NCI-H2081 (cell line): ENCODE results near the gene ZC3HAV1L.
"Not testable (repeated sequence)": the region's sequence is repeated elsewhere in the genome, so short reads cannot be mapped to it uniquely, and the experiment has no call there.

ENCODE experiments used
- DNase-seq, 2 experiments: peaks; one replicate each; lab custom pipeline; 2025; lab: John Stamatoyannopoulos, UW

The ZC3HAV1L gene, protein sequence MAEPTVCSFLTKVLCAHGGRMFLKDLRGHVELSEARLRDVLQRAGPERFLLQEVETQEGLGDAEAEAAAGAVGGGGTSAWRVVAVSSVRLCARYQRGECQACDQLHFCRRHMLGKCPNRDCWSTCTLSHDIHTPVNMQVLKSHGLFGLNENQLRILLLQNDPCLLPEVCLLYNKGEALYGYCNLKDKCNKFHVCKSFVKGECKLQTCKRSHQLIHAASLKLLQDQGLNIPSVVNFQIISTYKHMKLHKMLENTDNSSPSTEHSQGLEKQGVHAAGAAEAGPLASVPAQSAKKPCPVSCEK

DNA sequence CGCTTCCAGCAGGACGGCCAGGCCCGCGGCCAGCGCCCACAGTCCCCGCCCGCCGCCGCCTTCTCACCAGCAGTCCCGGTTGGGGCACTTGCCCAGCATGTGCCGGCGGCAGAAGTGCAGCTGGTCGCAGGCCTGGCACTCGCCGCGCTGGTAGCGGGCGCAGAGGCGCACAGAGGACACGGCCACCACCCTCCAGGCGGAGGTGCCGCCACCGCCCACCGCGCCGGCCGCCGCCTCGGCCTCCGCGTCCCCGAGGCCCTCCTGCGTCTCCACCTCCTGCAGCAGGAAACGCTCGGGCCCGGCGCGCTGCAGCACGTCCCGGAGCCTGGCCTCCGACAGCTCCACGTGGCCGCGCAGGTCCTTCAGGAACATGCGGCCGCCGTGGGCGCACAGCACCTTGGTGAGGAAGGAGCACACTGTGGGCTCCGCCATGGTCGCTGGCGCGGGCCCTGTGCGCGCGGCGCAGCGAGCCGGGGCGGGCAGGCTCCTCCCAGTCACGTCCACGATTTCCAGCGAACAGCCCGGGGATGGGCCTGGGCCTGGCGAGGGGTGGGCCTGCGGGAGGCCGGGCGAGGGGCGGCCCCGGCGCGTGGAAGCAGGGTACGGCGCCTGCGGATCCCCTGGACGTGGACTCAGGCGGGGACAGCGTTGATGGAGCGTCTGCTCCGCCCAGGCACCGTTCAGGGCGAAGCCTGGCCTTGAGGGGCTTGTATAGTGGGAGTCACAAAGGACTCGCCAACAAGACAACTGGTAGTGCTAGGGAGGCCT, at the start of gene ZC3HAV1L:
Gene ZC3HAV1L (minus strand): TSS at position 457 of the 768 bp plus-strand sequence. CDS start 25 bp downstream, at position 432.
- peak; percentile 77 to 85 for DNase-seq

DNA sequence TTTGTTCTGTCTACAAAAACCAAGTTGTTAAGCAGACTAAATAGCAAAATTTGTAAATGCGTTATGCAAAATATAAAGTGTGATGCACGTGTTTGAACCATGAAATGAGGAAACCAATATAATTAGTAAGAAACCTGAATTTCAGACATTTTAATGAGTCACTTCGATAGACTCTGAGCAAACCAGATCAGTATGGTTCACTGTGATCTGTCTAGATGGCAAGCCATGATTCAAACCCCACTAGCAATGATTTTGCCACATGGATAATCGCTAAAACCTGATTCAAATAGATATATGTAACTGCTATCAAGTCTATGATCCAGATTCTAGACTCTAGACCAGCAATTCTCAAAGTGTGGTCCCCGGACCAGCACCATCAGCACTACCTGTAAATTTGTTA, 48.9 kb upstream of the ZC3HAV1L start:
- DNase-seq, result no peak

DNA sequence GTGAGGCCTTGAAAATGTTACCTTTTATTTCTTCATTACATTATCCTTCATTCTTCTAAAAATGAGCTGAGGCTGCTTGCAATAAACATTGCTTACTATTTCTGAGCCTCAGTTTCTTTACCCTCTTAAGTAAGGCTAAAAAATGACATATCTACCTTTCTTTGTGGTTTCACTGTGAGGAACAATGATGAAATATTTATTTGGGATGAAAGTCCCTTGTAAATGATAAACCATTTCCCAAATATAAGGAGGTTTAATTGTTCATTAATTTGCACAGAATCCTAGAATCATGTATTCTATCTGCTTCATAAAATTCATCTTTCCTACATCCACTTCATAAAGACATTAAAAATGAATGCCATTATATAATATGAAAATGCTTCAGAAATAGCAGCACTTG, 45.7 kb upstream of the ZC3HAV1L start:
- no peak for DNase-seq

DNA sequence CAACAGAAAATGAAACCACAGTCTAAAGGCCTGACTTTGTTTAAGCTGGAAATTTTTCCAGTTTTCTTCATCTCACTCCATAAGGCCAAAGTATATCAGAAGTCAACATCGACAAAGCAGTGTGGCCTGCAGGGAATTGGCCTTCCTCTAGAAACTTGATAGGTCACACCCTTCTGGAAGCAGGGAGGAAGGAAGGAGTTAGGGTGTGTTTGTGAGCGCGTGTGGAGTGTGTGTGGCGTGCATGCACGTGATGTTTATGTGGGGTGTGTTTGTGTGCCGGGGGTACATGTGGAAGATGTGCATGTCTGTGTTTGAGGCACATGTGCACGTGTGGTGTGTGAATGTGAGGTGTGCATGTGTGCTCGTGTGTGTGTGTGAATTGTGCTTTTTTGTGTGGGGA, 45.1 kb upstream of the ZC3HAV1L start:
- no peak for DNase-seq

DNA sequence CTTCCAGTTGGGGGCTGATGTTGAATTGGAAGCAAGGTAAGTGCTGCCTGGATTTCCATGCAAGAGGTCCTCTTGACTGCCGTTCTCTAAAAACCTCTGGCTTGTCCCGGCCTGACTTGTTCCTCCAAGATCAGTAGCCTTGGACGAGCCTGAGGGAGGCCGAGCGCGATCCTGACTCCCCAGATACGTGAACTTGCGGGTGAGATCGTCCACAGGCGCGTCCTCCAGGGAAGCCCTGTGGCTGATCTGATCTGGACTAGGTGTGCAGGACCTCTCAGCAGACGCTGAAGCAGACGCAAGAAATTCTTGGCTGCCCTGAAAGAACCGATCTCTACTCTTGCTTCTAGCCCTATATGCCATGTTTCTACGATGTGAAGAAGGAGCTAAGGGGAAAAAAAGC, 44.0 kb upstream of the ZC3HAV1L start:
- DNase-seq, result no peak

DNA sequence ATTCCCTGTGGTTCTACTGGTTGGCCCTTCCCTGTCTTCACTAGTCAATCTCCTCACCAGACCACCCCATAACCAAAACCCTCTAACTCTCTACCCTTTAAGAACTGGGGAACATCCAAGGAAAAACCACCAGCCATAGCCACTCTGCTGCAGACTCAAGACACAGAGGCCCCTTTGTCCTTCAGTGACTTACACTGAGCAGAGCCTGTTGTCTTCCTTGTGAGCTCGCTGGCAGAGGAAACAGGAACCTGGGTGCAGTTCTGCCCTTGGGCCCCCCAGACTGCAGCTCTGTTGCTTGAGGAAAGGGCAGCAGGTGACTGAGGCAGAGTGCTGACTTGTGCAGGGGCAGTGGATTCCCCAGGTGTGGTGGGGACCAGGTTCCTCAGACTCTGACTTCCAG, 43.1 kb upstream of the ZC3HAV1L start:
- no peak for DNase-seq

DNA sequence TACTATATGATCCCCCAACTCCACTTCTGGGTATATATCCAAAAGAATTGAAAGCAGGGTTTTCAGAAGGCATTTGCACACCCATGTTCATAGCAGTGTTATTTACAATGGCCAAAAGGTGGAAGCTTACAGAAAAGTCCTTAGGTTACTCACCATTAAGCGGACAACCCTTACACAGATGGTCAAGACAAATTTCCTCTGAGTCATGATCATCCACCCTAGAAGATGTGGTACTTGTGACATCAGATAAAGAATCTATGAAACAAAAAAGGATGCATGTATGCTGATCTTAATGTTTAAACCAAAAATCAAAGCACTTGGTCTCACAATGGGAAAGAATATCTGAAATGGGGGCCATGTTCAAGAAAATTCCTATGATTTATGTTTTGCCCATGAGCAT, 42.6 kb upstream of the ZC3HAV1L start:
- no peak for DNase-seq

DNA sequence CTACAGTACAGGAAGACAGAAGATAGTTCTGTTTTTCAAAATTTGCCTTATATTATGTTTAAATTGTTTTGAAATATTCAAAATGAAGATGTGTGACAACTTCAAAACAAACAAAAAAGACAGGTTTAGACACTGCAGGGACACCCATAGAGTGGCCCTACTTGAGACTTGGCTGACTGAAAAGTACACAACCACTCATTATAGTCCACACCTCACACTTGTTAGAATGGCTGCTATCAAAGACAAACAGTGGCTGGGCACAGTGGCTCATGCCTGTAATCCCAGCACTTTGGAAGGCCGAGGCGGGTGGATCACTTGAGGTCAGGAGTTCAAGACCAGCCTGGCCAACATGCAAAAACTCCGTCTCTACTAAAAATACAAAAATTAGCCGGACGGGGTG, 41.9 kb upstream of the ZC3HAV1L start:
- DNase-seq, result peak in 1 of 2 experiments; percentile 7

DNA sequence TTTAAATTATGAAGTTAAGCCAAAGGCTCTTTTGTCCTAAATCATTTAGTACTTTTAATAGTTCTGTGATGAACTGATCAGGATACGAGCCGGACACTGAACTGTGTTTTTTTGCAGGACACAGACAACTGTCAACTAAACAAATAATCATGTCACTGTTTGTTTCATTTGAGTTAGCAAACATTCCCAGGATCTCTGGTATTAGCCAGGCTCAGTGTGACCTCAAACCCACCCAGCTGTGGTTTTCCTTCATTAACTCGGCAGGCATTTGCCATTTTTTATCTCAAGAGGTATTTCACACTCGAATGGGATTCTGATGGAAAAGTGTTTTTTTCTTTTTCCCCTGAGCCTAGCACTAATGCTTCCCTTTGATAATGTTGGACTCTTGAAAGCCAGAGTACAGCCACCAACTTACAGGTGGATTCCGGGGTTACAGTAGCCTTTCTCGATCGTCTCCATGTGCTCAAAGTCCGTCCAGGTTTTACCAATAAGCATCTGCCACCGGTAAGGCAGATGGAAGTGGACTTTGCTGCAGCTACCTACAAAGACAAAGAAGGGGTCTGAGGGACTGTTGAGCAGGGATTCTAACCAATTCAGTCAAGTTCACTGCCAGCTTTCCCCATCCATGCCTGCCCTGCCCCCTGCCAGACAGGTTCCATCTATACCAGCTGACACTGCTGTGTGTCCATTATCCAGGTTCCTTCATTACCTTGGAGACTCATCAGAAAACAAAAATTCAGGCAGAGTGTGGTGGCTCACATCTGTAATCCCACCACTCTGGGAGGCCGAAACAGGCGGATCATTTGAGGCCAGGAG, 40.2 kb upstream of the ZC3HAV1L start:
- no peak for DNase-seq

DNA sequence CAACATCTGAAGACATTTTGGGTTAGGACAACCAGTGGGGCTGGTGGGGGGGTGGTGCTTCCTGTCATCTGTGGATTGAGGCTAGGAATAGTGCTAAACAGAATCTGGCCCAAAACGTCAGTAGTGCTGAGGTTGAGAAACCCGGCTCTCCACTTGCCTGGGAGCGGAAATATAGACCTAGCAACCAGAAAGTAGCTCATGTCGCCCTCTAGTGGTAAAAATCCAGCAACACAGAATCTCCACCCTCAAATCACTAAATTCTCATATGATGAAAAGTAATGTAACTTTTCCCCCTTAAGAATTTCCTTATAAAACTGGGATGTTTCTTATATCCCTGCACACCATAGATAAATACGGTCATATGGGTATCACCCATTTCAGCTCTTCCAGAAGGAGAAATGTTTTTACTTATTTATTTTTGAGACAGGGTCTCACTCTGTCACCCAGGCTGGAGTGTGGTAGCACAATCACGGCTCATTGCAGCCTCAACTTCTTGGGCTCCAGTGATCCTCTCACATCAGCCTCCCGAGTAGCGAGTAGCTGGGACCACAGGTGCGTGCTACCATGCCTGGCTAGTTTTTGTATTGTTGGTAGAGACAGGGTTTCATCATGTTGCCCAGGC, 39.3 kb upstream of the ZC3HAV1L start:
- DNase-seq, result peak; percentile 74 to 78

DNA sequence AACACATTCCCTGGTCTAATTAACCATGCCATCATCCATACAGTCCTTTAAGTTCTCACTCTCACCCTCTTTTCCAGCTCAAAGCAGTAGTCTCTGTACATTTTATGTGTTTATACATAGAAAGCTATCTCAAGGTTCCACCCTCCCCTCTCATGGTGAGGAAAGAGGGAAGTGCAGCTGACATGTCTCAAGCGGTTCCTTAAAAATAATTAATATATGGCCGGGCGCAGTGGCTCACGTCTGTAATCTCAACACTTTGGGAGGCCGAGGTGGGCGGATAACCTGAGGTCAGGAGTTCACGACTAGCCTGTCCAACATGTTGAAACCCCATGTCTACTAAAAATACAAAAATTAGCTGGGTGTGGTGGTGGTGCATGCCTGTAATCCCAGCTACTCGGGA, 37.0 kb upstream of the ZC3HAV1L start:
- DNase-seq, result no peak

DNA sequence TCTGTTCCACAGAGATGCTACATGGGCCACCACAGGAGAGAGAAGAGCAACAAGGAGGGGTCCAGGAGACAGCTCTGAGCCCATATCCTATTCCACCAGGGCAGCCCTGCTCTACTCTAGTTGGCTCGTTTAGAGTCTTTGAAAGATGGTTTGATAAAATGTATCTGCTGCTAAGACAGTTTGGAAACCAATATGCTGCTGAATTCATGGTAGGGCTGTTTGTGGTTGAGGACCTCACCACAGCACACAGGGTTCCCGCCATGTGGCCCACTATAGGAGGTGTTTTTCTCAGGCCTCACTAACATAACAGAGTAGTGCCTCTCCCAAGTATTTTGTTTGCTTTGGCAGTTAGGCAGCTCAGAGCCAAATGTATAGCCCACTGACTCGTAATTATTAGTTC, 35.8 kb upstream of the ZC3HAV1L start:
- no peak for DNase-seq

DNA sequence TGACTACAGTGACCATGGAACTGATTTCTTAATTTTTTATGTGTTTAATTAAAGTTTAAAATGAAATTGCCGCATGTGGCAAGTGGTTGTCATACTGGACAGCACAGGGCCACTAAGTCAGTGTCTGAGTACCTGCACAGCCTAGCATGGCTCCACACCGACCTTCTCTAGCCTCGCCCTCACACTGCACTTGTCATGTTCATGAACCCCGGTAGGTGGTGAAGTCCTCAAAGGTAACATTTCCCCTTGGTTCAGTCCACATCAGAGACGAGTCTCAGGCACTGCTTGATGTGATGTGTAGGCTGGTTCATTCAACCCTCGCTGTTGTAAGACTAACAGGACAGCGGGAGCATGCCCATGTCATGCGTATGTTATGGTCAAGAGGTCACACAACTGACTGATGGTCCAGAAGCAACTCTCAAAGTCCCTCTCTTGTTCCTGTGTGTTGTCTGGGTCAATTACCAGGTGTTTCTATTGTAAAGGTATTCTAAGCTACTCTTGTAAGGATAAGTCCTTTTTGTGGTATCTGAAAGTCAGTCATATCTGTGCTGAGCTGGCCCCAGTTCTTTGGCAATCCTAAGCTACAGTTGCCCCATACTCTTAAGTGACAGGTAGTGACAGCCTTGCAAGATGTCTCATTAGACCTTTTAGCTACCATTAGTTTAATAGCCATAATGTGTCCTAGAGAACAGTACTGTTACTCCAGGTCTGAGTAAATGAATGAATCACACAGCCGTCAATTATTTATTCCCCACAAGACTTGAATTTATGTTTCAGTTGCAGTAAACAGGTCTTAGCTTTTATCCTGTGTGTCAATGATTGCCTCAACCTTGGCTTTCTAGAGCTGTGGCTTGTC, 32.9 kb upstream of the ZC3HAV1L start:
- no peak for DNase-seq

DNA sequence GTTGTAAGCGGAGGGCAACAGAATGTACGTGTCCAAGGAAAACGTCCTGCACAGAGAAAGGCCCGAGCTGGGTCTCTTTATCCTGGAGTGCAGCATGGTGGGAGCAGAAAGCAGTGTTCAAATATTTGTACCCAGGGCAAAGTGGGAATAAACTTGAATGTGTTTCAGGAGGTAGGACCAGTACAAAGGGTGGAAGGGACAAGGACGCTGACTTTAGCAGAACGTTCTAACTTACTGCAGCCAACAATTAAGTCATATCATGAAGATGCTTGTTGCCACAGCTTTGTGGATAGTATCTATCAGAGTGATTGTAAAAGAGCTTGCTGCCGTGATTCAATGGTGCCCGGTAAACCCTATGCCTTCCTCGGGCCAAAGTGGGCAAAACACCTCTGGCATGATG, 30.5 kb upstream of the ZC3HAV1L start:
- DNase-seq, result no peak

DNA sequence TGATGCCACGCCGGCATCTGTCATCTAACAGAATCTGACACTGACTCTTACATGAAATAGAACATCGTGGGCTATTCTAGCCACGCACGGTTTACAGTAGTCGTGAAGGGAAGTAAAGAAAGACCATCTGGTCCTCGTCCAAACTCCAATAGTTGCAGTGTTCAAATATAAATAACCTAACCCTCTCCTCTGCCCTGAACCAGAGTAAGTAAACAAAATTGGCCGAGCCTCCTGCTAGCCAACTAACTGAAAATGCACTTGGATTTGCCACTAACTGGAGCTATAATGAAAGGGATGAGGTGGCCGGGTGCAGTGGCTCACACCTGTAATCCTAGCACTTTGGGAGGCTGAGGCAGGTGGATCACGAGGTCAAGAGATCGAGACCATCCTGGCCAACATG, 29.5 kb upstream of the ZC3HAV1L start:
- DNase-seq, result no peak

DNA sequence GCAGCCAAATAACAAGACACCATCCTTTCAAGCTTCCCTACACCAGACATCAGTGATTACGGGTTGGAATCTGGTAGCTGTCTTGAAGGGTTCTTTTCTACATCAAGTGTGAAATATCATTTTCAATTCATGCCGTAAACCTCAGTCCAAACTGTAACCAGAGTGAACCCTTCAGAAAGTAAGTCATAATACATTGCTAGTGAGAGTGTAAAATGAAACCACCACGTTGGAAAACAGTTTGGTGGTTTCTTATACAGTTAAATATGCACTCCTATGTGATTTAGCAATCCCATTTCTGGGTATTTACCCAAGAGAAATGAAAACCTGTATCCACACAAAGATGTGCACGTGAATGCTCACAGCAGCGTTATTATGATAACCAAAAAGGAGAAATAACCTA, 25.6 kb upstream of the ZC3HAV1L start:
- DNase-seq, result no peak

DNA sequence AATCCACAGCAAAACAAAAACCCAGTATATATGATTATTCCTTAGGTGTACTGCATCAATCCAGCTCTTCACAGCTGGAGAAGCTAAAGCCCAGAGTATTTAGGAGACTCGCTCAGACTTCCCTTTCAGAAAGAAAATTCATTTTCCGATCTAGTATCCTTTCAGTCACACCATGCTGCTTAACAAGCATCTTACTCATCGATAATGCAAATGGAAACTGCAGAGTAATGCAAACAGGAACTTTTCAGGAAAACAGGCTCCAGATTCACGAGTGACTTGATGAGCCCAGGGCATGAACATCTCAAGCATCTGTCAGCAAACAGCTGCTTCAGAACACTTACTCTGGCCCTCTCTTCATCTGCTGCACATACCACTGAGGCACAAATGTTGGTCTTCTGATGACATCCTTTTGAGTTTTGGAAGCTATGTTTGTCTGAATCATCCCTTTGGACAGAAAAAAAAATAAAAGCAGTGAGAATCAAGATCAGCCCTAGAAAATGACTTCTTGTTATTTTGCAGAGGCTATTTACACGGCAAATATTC, 24.9 kb upstream of the ZC3HAV1L start:
- DNase-seq, result no peak

DNA sequence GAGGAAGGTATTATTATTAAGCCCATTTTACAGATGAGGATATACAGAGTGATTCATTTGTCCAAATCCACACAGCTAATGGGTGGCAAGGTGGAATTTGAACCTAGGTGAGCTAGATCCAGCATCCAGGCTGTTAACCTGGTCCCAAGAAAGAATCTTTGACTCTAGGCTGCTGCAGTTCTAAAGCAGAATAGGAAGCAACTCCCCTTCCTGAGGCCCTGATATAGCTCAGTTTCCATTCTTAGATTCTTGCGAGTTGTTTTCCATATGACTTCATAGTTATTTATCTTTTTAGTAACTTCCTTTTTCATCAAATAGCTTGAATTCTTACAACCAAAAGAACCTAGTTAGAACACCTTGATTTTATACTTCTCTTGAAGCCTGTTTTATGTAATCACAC, 24.1 kb upstream of the ZC3HAV1L start:
- no peak for DNase-seq

DNA sequence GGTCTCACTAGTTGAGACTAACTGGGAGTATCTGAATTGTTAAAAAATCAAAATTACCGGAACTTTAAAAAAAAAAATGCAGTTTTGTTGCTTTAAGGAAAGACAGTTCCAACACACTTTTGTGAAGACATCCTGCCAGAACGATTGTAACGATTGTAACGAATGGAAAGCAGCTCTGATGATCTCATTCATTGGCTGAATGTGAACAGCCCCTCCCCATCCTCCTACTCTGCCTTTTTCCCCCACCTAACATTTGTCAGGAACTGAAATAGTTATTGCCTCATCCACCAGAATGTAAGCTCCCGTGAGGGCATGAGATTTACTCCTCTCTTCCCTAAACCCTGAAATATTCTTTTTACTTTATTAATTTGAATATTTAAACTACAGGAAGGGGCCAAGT, 23.1 kb upstream of the ZC3HAV1L start:
- DNase-seq, result no peak

DNA sequence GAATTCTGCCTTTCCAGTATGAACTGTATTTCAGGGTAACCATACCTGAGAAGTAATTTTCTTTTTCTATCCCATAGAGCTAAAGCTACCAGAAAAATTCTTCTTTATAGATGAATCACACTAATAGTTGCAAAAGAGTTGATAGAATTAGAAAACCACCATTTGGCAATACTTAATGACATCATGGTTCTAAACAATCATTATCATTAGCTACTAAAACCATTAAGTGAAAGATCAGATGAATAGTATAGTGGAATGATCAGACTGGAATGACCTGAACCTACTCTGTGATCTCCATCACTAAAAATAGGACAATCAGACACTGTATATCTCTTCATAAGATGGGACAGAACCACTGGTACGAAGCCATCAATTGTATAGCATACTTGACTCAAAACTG, 19.8 kb upstream of the ZC3HAV1L start:
- no peak for DNase-seq

DNA sequence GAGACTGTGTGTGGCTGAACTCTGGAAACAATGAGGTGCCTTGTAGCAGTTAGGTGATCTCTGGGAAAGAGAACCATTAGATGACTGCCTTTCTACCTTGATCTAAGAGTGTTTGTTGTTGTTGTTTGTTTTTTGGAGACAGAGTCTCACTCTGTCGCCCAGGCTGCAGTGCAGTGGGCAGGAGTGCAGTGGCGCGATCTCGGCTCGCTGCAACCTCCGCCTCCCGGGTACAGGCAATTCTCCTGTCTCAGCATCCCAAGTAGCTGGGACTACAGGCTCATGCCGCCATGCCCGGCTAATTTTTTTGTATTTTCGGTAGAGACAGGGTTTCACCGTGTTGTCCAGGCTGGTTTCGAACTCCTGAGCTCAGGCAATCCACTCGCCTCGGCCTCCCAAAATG, 18.8 kb upstream of the ZC3HAV1L start:
- not testable (repeated sequence) for DNase-seq
